Activated gamma-delta T cell treated with anti-CD3 and anti-CD28 coated beads, Interleukin-2, amount 50 U/mL, for 16 hours (primary cell): Measurements from ENCODE around the gene CFAP73.
"Not testable (repeated sequence)": the region's sequence is repeated elsewhere in the genome, so short reads cannot be mapped to it uniquely, and the experiment has no call there.

Source experiments
- DNase-seq: peaks from one replicate; pipeline ENCODE4 v3.0.0-alpha.2; 2020; ENCODE audit warnings: low read depth

CFAP73 gene

DNA sequence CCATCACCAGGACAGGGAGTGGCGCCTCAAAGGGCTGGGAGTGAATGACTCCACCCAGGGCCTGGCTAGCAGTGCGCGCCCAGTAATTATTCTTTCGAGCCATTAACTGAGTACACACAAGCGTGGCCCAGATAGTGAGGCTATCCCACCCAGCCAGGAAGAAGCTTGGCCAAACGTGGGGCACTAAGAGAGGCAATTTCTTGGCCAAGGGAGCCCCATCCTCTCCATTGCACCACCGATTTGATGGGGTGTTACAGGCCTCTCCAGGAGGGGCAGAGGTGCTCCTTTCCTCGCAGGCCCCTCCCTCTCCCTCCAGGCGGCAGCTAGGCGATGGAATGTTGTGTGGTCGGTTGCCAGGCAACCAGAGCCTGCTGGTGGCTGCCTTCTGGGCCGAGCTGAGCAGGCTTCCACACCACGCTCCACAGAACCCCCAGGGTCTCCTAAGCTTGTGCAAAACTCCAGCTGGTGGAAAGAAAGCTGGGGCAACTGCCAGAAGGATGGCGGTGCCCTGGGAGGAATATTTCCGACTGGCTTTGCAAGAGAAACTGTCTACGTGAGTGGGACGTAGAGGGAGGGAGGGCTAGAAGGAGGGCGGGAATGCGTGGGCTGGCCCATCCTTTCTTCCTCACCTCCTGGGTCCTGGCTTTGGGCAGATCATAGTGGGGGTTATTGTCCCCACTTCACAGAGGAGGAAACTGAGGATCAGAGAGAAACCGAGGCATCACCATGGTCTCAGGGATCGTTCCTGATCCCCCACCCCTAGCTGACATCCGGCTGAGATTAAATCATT lies at the start of gene CFAP73:
TSS of gene CFAP73 (plus strand) at position 364 of the 790 bp plus-strand sequence. CDS start at position 498, 134 bp downstream.
- DNase-seq, result no peak

DNA sequence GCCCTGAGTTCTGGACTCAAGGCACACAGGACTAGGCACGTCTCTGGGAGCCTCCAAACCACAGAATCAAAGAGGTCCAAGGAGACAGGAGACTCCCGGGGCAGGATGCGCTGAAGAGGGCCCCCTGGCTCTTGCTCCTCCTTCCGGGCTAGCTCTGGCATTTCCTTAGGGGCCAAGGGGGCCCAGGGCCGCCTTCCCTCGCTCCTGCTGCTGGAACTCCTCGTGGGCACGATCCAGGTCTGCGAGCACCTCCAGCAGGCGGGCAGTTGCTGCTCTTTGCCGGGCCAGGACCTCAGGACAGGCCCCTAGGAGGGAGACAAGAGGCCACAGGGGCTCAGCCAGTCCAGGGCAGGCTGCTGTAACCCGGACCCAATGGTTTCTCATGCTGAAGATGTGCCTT lies 49.8 kb upstream of the CFAP73 start:
- no peak for DNase-seq

DNA sequence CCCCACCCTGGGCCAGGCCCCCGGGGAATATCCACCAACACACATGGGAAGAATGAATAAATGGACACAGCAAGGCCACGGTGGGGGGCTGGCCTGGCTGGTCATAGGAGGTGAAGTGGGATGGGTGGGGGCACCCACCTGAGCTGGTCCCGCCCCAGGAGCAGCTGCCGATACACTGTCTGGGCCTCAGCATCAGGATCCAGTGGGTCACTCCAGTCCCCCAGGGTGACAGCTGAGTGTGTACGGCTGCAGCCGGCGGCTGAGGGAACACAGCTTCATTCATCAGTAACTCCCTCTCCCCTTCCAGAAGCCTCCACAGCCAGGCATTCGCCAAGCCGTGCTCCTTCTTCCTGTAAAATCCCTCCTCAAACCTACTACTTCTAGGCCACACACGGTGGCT lies 47.8 kb upstream of the CFAP73 start:
- no peak for DNase-seq

DNA sequence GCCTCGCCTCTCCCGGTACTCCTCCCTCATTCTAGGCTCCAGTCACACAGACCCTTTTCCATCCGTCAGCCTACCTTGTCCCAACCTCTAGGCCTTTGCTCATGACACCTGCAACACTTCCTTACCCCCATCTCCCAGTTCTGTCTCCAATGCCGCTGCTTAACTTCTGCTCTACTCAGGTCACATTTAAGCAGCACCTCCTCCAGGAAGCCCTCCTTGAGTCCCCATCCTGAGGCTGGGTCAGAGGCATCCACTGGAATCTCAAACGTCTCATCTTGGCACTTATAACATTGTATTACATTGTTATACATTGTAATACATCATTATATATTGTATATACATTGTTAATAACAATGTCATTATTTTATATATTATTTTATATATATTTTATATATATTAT lies 46.7 kb upstream of the CFAP73 start:
- DNase-seq, result no peak

DNA sequence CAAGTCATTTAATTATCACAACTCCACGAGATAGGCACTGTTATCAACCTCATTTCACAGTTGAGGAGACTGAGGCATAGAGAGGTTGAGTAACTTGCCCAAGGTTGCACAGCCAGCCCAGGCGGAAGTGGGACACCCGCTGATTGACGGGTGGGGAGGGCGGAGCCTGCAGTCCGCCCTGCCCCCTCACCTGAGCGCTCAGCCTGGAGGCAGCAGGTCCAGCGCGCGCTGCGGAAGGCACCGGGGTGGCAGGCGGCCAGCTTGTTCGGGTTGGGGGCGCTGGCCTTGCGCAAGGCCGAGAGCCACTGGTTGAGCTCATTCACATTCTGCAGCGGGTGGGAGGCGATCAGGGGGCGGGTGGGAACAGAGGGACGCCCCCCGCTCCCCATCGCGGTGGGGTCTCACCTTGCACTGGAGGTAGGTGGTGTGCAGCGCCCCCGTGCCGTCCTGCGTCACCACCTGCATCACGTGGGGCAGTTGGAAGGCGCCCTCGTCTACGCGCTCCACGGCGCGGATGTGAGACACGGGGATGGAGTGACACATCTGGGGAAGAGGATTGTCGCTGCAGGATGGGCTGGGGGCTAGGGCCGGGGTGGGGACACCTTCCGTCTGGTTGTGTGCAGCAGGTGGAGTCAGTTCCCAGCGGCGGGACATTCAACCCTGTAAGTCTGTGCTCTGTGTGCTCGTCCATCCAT lies 45.6 kb upstream of the CFAP73 start:
- no peak for DNase-seq

DNA sequence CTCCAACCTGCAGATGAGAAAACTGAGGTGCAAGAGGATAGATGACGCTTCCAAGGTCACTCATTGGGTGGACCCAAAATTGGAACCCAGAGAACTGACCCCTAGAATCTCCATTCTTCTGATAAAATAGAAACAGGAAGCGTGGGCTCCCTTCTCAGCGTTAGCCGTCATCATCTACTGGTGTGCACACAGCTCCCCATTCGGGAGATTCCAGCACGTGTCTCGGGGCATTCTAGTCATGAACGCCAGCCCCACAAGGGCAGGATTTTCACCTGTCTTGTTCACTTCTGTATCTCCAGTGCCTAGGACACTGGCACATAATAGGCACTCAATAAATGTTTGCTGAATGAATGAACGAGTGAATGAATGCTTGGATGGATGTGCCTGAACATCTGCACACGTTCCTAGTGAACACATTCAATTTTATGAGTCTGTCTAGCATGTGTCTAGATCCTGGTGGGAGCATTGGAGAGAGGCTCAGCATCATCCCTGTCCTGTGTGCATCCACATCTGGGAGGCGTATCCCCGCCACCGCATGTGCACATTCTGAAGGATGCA lies 44.5 kb upstream of the CFAP73 start:
- no peak for DNase-seq

DNA sequence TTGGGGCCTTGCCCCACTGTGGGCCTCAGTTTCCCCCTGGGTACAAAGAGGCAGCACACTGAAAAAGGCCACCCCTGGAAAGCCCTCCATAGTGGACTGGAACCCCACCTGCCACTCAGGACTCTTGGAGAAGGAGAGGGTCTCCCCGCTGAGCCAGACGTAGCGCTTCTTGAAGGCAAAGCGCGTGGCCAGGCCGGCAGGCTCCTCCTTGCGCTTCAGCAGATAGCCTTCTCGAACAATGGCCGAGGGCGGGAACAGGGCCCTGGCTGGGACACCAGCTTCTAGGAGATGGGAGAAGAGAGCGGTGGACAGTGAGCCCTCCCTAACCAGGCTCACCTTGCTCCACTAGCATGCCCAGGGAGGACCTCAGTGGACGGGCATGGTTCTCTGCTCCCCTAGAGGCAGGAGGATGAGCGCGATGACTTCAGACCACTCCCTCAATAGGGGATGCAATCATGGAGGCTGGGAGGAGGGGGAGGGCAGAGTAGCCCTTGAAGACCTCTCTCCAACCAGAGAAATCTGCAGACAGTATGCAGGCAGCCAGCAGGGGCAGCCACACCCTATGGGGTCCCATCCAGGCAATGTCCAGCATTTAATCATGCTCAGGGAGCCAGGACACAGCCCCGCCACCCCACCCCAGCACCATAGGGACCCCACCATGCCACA lies 43.8 kb upstream of the CFAP73 start:
- no peak for DNase-seq

DNA sequence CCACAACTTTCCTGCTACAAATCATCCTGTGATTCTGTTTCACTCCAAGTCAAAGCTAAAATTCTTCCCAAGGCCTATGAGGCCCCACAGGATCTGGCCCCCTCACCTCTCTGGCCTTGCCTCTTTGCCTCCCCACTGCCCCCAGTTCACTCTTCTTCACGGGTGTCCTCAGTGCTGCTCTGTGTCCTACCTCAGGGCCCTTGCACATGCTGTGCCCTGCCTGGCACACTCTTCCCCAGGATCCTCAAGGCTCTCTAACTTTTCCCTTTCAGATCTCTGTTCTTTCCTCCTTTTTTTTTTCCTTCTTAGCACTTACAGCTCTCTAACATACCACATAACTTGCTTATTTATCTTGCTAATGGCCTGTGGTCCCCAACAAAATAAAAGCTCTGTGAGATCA lies 43.2 kb upstream of the CFAP73 start:
- no peak for DNase-seq

DNA sequence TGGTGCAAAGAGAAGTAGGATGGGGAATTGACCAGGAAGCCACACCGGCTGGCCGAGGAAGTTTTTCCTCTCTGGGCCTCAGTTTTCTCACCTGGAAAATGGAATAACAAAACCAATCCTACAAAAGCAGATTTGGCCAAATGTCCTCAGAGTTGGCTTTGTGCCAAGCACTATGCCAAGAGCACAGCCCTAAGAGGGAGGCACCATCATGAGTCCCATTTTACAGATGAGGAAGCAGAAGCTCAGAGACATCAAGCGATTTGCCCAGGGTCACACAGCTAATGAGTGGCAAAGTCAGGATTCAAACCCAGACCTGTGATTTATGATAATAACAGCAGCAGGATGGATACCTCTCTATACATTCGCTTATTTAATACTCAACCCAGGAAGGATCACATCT lies 41.2 kb upstream of the CFAP73 start:
- DNase-seq, result no peak

DNA sequence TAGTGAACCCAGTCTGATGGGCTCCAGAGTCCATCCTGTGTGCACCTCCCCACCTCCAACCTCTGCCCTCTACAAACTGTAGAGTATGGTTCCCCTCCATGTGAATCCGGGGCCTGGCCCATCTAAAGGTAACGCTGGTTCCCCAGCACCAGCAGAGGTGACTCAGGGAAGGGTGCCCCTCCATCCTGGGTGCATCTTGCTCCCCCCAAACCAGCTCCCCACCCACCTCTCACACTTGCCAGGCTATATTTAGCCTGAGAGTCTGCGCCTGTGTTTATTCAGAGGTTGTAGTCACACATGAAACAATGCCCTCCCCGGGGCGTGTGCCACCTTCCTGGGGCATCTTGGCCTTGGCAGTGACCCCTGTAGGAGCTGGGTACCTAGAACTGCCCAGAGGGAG lies 40.2 kb upstream of the CFAP73 start:
- DNase-seq, result no peak

DNA sequence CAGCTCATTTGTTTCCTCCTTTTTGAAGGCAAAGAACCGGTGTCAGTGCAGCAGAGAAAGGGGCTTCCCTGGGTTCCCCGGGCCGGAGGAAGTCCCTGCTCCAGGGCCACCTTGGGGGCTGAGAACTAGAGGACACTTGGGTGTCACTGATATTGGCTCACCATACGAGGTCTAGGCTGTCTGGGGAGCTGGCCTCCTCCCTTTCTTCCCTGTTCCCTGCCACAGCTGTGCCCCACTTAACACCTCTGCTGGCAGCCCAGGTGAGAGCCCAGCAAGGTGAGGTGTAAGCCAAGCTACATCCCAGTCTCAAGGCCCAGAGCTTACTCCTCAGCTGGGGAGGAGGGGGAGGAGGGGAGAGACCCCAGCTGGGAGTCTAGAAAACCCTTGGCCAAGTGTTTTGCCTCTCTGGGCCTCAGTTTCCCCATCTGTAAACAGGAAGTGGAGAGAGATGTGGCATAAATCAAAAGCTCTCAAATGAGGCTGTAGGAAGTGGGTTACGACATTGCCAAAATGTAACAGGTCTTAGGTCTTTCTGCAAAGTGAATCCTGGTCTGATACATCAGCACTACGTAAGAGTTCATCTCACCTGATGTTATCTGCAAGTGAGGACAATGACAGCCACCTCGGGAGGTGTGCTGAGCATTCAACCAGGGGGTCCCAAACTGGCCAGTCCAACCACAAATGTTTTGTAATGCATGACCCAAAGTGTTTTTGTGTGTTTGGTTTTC lies 39.5 kb upstream of the CFAP73 start:
- DNase-seq, result no peak

DNA sequence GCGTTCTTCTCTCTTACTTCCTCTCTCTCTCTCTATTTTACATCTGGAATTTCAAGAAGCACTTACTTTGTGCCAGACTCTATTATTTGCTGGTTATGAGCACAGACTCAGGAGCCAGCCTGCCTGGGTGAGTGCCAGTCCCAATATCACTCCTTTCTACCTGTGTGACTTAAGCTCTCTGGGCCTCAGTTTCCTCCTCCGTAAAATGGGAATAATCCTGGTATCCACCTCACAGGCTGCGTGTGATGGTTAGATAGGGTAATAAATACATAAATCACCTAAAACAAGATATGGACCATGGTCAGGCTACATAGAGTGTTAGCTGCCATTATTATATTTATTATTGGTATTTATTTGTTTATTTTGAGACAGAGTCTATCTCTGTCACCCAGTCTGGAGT lies 38.3 kb upstream of the CFAP73 start:
- no peak for DNase-seq

DNA sequence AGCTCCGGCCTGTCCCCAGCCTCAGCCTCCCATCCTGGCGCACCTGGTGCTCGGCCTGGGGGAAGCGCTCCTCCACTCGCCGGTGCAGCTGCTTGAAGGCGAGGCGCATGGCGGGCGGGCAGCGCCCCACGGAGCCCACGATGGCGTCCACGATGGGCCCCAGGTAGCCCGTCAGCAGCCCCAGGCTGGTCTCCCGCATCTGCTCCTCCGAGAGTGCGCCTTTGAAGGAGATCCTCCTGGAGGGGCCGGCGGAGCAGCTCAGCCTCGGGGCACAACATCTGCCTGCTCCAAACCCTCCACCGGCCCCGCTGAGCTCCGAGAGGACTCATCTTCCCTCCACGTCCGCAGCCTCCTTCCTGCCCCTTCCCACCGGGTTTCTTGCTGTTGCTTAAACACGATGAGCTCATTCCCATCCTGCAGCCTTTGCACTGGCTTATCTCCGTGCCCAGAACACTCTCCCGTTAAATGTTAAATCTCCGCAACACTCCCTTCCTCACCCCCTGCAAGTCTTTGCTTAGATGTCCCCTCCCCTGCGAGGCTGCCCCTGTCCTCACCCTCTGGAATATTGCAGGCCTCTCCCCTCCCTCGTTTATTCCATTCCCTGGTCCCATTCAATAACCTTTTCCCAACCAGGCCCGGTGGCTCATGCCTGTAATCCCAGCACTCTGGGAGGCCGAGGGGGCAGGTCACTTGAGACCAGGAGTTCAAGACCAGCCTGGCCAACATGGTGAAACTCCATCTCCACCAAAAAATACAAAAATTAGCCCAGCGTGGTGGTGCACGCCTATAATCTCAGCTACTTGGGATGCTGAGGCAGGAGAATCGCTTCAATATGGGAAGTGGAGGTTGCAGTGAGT lies 37.3 kb upstream of the CFAP73 start:
- no peak for DNase-seq

DNA sequence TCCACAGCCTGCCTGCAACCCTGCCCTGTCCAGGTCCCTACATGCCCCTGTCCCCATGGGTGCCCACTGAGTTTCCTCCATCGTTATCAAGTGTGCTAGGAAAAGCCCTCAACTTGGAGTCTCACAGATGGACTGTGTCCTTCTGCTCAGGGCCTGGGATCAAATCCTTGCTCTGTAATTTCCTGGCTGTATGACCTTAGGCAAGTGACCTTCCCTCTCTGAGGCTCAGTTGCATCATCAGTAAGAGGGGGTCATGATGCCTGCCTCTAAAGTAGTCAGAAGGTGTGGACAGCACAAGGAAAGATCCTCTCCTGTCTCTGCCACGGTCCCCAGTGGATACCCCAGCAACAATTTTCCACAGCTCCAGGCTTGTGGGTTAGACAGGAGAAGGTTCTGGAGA lies 36.1 kb upstream of the CFAP73 start:
- no peak for DNase-seq

DNA sequence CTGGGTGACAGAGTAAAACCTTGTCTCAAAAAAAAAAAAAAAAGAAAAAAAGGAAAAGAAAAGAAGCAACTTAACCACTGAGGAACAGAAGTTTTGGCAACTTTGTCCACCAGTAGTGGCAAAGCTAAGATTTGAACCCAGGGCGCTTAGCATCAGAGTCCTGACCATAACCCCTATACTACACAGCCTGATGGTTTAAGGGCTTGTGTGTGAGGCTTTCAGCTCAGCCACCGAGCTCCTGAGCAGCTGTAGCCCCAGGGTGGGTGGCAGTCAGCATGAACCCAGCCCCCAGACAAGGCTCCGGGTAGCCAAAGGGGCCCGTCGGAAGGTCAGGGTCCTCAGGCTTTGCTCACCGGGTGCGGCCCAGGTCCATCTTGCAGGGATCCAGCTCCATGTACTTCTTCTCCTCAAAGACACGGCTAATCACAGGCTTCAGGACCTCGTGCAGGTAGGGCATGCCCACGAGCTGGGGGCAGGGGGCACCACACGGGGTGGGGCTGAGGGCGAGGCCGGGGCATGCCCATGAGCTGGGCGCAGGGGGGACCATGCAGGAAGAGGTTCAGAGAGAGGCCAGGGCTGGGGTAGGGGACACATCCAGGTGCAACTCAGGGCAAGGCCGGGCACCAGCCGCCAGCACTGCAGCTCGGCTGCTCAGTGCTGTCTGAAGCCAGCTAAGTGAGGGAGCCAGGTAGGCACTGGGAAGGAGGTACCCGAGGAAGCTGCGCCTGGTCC lies 34.9 kb upstream of the CFAP73 start:
- DNase-seq, result no peak

DNA sequence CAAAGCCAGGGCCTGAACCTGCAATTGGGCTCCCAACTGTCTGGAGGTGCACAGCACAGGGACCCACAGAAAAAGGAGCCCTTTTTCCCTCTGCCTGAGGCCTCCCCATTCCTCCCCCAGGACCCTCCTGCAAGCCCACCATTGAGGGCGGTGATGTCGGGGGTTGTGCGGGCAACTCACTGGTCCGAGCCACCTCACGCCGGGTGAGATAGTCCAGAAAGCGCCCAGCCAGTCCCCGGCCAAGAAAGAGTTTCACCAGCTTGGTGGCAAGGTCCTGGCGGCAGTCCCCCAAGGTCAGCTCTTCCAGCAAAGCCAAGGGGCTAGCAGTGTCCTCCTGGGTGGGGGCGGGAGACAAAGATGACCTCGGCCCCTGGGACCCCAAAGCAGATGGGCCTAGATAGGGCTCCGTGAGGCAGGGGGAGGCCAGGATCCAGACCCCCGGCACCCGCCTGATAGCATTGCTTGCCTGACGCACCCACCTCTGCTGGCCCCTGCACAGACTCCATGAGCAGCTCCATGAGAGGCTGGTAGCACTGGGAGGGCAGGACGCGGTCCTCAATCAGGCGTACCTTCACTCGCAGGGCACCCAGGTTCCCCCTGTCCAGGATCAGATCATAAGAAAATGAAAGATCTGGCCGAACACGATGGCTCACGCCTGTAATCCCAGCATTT lies 33.9 kb upstream of the CFAP73 start:
- DNase-seq, result no peak

DNA sequence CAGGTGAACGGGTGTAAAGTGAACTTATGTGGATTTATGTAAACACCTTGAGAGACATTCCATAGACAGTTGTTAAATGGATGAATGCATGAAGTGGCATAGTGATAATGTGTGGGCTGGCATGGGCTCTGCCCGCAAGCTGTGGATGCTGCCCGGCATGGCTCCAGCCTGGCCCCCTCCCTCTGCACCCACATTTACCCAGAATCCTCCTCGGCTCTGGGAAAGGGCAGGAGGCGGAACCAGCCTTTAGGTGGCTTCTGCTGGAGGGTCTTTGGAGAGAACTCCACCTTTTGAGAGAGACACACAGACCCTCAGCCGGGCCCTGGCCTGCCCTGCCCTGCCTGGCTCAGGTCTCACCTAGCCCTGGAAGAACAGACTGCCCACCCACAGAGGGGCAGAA lies 32.6 kb upstream of the CFAP73 start:
- DNase-seq, result no peak

DNA sequence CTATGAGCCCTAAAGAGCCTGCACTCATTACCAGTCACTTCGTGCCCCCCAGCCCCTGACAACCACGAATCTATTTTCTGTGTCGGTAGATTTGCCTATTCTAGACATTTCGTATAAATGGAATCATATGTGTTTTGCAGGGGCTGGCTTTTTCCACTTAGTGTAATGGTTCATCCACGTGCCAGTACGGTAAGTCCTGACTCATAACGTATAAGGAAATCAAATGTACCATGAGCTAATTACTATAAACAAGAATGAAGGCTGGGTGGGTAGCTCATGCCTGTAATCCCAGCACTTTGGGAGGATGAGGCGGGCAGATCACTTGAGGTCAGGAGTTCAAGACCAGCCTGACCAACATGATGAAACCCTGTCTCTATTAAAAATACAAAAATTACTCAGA lies 31.8 kb upstream of the CFAP73 start:
- DNase-seq, result not testable (repeated sequence)

DNA sequence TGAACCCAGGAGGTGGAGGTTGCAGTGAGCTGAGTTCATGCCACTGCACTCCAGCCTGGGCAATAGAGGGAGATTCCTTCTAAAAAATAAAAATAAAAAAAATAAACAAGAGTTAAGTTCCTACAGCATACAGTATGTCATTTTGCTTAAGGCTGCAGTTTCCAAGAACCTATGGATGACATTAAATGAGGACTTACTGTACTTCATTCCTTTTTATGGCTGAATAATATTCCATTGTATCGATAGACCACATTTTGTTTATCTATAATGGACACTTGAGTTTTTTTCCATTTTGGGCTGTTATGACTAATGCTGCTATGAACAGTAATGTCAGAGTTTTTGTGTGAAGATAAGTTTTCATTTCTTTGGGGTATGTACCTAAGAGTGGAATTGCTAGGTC lies 31.4 kb upstream of the CFAP73 start:
- DNase-seq, result no peak
